HG03103 (cell line): ENCODE data around the gene RAB20.
"Not testable (repeated sequence)": the region's sequence is repeated elsewhere in the genome, so short reads cannot be mapped to it uniquely, and the experiment has no call there.

Source experiments
- ATAC-seq: cut with Tn5 transposase; IDR thresholded peaks from one replicate; pipeline ENCODE4 v1.9.1; 2021; ENCODE audit warnings: low read depth; ENCODE audit not compliant: unreplicated experiment

RAB20 gene

DNA sequence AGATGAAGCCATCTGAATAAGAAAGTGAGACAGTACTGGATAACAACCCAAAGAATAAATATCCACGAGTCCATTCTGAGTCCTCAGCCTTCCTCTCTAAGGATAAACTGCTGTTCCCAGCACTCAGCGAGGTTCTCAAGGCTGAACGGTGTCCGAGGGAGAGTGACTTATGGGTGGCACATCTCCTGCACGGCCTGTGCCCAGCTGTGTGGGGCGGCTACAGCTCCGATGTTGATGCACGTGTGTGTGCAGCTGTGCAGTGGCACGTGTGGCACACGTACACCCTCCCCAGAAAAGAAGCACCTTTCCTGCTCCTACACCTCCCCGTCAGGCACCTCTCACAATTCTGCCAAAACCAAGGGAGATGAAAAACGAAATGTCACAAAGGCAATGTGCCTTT lies 45.0 kb downstream of the RAB20 start:
- no peak for ATAC-seq

DNA sequence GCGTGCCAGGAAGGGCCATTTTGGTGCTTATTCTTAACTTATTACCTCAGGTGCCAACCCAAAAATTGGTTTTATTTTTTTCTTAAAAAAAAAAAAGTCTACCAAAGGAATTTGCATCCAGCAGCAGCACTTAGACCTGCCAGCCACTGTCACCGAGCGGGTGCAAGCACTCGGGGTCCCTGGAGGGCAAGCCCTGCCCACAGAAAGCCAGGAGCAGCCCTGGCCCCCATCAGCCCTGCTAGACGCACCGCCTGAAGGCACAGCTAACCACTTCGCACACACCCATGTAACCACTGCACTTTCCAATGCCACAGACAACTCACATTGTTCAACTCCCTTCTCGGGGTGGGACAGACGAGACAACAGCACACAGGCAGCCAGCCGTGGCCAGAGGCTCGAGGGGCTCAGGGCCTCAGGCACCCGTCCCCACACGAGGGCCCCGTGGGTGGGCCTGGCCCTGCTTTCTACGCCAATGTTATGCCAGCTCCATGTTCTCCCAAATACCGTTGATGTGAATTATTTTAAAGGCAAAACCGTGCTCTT lies 49.3 kb downstream of the RAB20 start:
- ATAC-seq = no peak

DNA sequence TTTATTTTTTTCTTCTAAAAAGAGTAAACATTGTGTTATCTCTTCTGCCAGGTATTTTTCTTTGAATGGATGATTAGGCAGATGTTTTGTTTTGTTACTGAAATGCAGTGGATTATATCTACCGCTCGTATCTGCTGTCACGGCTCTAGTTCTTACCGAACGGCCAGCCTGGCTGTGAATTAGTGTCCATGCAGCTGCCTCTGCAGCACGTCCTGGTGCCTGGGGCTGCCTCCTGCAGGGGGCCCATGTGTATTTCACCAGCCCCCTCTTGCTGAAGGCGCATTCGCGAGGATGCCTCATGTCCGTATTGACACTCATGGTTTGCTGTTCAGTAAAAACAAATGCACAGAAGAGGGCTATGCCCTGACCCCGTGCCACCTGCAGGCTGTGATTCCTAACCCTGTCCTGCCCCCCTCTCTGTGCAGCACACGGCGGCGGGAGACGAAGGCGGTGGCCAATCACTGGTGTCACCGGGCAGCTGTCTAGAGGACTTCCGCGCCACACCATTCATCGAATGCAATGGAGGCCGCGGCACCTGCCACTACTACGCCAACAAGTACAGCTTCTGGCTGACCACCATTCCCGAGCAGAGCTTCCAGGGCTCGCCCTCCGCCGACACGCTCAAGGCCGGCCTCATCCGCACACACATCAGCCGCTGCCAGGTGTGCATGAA lies 49.9 kb downstream of the RAB20 start:
- no peak for ATAC-seq

DNA sequence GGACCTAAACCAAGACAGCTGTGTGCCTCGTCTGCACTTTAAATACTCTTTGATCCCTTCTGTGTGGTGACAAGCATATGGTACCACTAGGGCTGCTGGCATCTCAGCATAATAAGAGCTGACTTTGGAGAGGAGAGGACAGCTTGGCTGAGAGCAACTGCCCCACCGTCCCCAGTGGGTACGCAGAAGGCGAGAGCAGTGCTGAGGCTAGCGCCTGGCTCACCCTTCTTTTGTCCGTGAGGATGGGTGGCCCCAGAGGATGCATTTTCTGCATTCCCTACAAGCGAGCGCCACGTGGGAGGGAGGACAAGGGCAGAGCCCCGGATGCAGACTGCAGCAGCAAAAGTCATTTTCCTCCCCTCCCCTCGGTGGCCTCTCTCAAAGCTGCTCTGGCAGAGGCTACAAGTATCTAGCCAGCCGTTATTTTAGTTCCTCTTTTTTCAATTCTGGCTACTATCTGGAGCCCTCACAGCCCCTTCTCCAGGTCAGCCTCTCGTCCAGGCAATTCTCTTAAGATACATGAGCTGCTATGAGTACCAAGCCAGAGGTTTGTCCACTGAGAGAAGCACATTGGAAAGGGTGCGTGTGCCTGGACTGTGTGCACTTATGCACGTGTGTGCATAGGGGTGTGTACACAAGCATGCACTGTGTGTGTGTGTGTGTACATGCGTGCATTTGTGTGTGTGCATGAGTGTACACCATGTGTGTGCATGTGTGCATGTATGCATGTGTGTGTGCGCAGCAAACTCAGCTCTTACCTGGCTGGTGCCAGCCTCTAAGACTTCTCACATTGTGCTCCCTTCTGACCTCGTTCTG lies 51.3 kb downstream of the RAB20 start:
- peak; percentile 70 for ATAC-seq

DNA sequence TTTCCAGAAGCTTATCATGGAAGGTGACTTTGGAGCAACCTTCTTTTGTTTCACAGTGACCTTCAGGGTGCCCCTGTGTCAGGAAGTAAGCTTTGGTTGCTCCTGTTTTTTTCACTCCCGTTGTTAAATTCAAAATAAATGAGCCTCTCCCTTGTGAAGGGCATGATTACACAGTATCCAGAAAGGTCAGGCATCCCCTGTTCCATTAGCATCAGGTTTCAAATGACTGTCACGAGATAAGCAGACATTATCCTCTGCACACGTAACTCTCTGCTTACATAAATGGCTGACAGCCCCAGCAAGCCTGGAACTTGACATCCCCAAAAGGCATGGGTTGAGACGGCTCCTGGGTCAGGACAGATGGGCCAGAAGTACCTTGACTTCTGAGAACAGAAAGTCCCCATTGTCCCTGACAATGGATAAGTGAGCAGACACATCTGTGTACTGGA lies 52.0 kb downstream of the RAB20 start:
- ATAC-seq = no peak

DNA sequence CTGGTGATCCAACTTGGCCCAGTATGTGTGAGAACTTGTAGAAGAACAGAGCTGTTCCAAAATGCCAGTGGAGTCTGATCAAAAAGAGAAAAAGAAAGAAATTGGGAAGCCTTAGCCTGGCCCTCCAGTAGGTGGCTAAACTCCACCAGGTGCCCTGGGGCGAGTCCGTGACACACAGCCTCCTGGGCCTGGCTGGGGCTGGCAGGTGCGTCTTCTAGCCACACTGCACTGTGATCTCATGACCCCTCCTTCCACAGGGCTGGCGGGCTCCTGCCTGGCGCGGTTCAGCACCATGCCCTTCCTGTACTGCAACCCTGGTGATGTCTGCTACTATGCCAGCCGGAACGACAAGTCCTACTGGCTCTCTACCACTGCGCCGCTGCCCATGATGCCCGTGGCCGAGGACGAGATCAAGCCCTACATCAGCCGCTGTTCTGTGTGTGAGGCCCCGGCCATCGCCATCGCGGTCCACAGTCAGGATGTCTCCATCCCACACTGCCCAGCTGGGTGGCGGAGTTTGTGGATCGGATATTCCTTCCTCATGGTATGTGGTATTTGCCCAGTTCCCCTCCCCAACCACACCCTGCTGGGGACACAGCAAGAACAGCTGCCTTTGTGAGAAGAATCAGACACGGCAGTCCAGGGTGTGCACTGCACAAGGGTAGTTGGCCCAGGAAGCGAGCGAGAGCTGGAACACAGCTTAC lies 53.7 kb downstream of the RAB20 start:
- ATAC-seq = no peak

DNA sequence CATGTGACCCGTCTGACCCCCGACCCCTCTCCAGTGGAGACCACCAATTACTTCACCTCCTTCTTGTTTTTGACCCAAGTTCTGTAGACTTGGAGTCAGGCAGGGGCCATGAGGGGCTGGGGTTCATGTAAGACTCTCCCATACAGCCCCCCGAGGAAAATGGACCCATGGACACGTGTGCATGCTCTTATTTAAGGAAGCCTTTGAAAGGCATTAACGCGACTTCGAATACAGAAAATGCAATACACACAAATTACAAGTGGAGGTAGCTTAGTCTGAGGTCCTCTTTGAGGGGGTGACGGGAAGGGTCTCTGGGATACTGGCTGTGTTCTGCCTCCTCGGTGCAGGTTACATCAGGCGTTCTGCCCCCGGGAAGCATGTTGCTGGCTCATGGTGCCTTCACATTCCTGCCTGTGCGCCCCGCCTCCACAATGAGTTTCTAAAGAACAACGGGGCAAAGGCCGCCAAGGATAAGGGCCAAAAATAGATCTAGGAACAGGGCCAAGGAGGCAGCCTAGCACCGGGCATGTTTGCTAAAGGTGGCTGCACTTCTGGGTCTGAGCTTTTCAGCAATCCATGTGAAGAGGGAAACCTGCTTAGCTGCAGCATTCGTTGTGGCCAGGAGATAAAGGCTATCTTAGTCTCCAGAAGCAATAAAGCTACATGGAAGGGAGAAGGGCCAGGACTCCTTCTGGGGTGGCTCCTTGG lies 54.5 kb downstream of the RAB20 start:
- no peak for ATAC-seq

DNA sequence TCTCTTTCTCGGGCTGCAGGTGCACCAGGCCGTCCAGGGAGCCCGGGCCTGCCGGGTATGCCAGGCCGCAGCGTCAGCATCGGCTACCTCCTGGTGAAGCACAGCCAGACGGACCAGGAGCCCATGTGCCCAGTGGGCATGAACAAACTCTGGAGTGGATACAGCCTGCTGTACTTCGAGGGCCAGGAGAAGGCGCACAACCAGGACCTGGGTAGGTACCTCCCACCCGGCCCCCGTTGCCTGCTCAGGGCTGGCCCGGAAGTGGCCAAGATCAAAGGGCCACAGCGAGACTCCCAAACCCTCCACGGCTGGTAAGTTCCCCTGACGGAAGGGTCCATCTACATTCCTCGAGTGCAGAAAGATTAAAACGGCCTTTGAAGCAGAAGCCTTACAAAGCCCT lies 55.1 kb downstream of the RAB20 start:
- no peak for ATAC-seq

DNA sequence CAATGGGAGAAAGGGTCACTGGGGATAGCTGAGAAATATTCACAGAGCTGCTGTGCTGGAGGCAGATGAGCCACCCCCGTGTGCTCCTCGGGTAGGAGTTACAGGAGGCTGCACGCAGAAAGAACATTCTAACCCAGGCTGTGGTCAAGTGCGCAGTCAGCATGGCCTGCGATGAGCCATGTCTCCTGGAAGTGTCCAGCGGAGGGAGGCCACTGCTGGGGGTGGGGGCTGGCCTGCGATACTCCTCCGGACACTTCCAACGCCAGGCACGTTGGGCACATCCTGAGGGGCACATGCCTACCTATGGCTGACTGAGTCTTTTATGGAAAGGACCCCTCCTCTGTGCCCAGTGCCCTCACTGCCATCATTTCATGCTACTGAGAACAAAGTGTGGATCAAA lies 55.9 kb downstream of the RAB20 start:
- ATAC-seq = no peak

DNA sequence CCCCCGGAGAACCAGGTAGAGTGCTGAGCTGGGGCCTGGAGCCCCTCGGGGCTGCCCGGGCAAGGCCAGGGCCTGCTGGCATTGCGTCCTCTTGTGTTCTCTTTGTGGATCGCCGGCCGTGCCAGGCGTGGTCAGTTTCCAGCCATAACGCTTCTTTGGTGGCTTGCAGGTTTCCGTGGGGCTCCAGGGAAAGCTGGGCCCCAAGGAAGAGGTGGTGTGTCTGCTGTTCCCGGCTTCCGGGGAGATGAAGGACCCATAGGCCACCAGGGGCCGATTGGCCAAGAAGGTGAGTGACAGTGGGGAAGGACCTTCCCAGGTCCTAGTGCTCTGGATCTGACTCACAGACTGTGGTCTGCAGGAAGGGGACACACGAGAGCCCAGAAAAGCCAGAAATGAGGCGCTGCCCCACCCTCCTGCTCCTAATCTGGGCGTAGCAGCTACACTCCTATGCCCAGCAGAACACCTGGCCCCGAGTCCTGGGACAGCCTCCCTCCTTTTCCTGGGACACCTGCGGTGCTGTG lies 57.5 kb downstream of the RAB20 start:
- no peak for ATAC-seq

DNA sequence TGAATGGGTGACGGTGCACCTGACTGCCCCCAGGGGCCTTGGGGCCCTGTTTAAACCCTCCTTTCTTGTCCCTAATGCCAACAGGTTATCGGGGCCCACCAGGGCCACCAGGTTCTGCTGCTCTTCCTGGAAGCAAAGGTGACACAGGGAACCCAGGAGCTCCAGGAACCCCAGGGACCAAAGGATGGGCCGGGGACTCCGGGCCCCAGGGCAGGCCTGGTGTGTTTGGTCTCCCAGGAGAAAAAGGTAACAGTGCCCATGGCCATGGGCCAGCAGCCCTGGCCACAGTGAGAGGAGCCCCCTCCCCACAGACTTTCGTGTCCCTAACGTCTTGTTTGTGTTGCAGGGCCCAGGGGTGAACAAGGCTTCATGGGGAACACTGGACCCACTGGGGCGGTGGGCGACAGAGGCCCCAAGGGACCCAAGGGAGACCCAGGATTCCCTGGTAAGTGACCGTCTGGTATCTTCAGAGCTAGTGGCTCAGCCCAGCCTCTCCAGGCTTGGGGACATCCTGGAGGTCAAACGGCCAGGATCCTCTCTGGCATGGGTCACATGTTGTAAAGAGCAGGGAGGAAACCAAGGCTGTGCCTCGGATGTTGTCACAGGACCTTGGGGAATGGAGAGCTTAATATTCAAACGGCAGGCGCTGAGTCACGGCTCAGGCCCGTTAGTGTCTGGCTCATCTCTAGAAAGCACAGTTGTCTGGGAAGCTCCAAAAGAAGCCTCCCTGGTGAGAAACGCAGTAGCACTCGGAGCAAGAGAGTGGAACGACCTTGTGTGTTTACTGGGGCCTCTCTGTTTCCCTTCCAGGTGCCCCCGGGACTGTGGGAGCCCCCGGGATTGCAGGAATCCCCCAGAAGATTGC lies 58.3 kb downstream of the RAB20 start:
- no peak for ATAC-seq

DNA sequence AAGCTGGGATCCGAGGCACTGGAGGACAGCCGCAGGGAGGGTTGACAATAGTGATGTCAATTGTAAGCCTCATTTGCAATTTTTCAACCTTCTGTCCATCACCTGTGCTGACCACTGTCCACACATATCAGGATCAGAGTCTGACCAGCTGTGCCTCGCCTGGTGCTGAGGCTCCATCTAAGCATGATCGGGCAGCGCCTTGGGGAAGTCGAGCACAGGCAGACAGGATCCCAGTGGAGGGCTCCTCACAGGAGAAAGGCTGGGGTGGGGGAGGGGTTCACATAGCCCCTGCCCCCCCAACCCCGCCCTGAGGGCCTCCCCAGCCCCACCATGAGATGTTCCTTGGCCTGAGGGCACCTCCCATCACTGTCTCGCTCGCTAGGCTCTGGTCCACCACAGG lies 60.3 kb downstream of the RAB20 start:
- ATAC-seq = no peak

DNA sequence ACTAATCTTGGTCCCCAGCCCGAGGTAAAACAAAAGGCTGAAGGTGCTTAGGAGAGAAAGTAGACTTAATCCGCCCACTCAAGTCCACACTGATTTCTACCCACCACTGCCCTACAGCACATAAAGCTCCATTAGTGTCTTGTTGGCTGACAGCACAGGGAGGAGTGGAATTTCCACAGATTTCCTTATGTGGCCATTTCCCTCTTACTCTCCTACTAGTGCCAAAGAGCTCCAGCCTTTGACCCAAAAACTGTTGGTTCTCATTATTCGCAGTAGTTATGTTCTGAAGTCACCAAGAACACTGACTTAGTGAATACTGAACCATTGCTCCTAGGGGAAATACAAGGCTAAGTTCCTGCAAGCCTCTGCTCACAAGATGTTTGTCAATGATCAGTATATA lies 61.2 kb downstream of the RAB20 start:
- no peak for ATAC-seq

DNA sequence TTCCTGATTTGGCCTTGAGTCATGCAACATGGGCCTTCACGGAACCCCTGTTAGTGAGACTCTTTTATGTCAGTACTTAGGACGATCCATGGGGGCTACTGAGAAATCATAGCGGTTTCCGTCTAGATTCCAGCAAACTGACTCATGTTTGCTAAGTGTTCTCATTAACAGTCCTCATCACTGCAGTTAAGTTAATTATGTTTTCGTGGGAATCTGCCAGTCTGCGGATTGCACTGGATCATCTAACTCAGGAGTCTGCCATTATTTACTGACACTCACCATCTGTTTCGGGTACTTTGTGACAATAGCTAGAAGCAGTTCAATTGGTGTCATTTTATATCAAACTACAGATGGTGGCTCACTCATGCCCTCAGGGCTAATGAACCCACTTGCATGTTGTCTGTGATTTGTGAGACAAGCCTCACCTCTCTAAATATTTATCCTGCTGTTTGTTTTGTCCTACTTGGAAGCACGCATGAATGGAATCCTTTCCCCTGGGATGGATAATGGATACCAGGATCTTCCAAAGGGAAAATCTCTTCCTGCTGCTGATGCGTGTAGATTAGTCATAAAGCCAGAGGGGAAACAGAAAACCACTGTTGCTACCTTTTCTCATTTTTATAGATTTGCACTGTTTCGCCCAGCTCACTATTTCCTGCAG lies 61.8 kb downstream of the RAB20 start:
- ATAC-seq = no peak

DNA sequence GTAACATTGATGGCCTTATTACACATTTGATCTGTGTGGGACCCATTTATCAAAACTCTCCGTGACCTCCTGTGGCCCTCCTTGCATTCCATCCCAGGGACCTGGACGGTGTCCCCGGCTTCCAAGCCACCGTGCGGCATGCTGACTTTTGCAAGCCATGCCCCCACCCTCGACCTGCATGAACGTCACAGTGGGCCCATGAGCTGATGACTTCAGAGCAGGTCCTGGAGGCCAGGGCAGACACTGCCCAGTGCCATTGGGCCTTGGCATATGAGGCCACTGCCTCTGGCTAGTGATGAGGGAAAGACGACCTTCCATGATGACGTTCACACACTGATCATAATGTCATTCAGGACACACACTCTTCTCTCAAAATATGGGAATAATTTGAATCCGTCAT lies 62.8 kb downstream of the RAB20 start:
- no peak for ATAC-seq

DNA sequence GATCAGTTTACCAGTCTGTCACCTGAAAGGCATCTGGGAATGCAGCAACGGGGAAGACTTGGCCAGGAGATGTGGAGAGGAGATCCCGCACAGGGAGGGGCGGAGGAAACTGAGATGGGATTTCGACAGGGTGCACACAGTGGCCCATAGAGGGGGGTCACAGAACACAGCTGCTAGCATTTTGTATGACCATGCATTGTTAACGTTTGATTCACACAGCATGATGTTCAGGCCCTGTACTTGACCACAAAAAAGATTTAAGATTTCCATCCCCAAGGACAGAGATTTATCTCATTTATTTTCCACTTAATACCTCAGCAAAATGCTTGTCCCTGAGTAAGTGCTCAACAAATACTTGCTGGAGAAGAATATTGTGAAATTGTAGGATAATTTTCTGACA lies 63.2 kb downstream of the RAB20 start:
- ATAC-seq = no peak

DNA sequence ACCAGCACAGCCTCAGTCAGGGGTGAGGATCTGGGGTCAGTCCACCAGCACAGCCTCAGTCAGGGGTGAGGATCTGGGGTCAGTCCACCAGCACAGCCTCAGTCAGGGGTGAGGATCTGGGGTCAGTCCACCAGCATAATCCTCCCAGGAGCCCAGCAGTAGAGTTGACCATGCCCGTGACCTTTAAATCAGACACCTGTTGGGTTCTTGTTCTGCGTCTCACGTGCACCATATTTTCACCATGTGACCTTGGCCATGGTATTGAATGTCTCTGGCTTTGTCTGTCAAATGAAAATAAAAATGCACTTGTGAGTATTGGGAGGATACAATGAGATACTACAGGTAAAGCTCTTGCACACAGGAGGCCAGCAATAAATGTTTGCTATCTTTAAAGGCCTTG lies 63.6 kb downstream of the RAB20 start:
- ATAC-seq = not testable (repeated sequence)

DNA sequence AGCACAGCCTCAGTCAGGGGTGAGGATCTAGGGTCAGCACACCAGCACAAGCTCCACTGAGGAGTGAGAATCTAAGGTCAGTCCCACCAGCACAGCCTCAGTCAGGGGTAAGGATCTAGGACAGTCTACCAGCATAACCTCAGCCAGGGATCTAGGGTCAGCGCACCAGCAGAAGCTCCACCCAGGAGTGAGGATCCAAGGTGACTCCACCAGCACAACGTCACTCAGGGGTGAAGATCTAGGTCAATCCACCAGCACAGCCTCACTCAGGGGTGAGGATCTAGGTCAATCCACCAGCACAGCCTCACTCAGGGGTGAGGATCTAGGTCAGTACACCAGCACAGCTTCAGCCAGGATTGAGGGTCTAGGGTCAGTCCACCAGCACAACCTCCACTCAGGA lies 64.5 kb downstream of the RAB20 start:
- ATAC-seq = no peak

DNA sequence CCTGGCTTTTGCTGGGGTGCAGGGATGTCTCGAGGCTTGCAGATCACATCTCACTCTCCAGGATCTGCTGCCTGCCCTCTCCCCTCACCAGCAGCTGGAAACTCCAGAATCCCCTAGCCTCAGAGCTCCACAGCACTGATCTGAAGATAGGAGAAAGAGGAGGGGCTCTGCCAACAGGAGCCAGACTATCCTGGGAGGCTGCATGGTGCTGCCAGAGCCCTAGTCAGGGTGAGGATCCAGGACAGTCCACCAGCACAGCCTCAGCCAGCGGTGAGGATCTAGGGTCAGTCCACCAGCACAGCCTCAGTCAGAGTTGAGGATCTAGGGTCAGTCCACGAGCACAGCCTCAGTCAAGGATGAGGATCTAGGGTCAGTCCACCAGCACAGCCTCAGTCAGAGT lies 65.2 kb downstream of the RAB20 start:
- no peak for ATAC-seq
